ENCODE results near the gene SALL3.

The SALL3 gene

GRCh38 chr18:78978349-78979055 lies 1.1 kb upstream of the SALL3 start:
- Histone ChIP-seq H2AFZ (no peak overlapping the region), H3K9ac (no peak overlapping the region), H3K79me2 (no peaks in the 10 kb centered on the region), H3K9me3 (ENCODE audit: control insufficient read depth, low read length) (no peaks in the 10 kb centered on the region), H3K27me3 (ENCODE audit: control insufficient read depth, insufficient read depth, low read length) (peaks cover 6% of the 10 kb centered on the region), H3K4me2 (ENCODE audit: low read length) (no peak overlapping the region), H3K4me1 (no peaks in the 10 kb centered on the region), H3K36me3 (ENCODE audit: control insufficient read depth, insufficient read depth, low read length) (no peaks in the 10 kb centered on the region), H3K4me3 (ENCODE audit: low read depth, low read length) (no peak overlapping the region), H3K27ac (no peak overlapping the region)
- no peak for TF ChIP-seq CTCF (IDR thresholded peaks at IDR 0.05)

DNA sequence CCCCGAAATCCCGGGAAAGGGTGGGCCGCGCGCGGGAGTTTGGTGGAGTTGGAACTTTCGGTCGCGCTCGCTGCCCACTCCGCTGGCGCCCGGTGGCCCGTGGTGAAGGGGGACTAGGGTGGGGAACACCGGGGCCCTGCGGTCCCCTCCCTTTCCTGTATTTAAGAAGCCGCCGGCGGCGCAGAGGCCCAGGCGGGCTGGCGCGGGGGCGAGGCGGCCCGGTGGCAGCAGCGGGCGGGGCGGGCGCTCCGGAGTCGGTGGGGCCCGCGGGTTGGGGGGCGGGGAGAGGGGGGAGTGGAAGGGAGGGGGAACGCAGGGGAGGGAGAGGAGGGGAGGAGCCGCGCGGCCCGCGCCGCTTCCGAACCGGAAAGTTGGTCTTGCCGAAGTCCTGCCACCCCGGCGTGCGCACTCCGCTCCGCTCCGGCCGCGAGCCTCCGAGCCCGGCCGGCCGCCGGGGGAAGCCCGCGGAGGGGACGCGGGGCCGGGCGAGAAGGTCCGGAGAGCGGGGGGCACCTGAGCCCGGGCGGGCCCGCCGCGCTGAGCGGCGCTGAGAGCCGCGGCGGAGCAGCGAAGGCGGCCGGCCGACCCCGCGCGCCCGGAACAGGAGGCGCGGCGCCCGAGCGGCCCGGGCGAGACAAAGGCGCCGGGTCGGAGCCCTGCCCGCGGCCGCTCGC lies 425 bp upstream of the SALL3 start:
- TF ChIP-seq CTCF (IDR thresholded peaks at IDR 0.05) = no peak
- H3K36me3 ChIP-seq (ENCODE audit: control insufficient read depth, insufficient read depth, low read length) = no peaks in the 10 kb centered on the region
- H2AFZ ChIP-seq = no peak overlapping the region
- peaks cover 5% of the 10 kb centered on the region for H3K27me3 ChIP-seq (ENCODE audit: control insufficient read depth, insufficient read depth, low read length)
- H3K9me3 ChIP-seq (ENCODE audit: control insufficient read depth, low read length) = no peaks in the 10 kb centered on the region
- no peak overlapping the region for H3K9ac ChIP-seq
- no peaks in the 10 kb centered on the region for H3K4me1 ChIP-seq
- H3K27ac ChIP-seq = no peak overlapping the region
- H3K4me3 ChIP-seq (ENCODE audit: low read depth, low read length) = no peak overlapping the region
- no peaks in the 10 kb centered on the region for H3K79me2 ChIP-seq
- H3K4me2 ChIP-seq (ENCODE audit: low read length) = no peak overlapping the region

GRCh38 chr18:78980279-78980771 lies 707 bp downstream of the SALL3 start:
- Histone ChIP-seq H3K36me3 (ENCODE audit: control insufficient read depth, insufficient read depth, low read length) (no peaks in the 10 kb centered on the region), H3K79me2 (no peaks in the 10 kb centered on the region), H3K4me3 (ENCODE audit: low read depth, low read length) (no peak overlapping the region), H3K9me3 (ENCODE audit: control insufficient read depth, low read length) (no peaks in the 10 kb centered on the region), H3K27me3 (ENCODE audit: control insufficient read depth, insufficient read depth, low read length) (peaks cover 4% of the 10 kb centered on the region), H2AFZ (no peak overlapping the region), H3K9ac (no peak overlapping the region), H3K4me2 (ENCODE audit: low read length) (no peak overlapping the region), H3K4me1 (no peaks in the 10 kb centered on the region), H3K27ac (no peak overlapping the region)
- no peak for TF ChIP-seq CTCF (IDR thresholded peaks at IDR 0.05)

DNA sequence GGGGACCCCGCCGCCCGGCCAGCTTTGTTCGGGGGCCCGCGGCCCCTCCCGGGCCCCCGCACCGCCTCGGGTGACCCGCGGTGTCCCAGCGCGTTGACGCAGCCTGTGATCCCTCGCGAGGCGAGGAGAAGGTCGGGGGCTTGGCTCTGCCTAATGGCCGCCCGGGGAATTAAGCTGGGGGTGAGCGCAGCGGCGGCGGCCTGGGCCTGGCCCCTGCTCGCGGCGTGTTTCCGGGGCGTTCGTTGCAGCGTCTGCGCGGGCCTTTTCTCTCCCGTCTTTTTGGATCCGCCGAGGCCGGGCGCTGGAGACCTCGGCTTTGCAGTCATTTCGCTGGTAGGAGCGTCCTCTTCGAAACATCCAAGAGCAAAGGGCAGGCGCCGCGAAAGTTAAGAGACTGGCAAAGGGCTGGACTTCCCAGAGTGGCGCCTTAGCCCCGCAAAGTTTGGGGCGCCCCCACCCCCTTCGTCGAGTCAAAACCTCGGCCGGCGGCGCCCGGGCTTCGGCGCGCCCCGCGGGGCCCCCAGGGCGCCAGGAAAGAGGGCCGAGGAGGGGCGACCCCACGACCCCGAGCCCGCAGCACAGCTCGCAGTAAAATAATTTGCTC lies 1.3 kb downstream of the SALL3 start:
- no peak overlapping the region for H3K4me2 ChIP-seq (ENCODE audit: low read length)
- no peaks in the 10 kb centered on the region for H3K79me2 ChIP-seq
- no peak overlapping the region for H2AFZ ChIP-seq
- peaks cover 4% of the 10 kb centered on the region for H3K27me3 ChIP-seq (ENCODE audit: control insufficient read depth, insufficient read depth, low read length)
- no peaks in the 10 kb centered on the region for H3K9me3 ChIP-seq (ENCODE audit: control insufficient read depth, low read length)
- TF ChIP-seq CTCF (IDR thresholded peaks at IDR 0.05) = no peak
- no peak overlapping the region for H3K9ac ChIP-seq
- H3K4me1 ChIP-seq = no peaks in the 10 kb centered on the region
- H3K4me3 ChIP-seq (ENCODE audit: low read depth, low read length) = no peak overlapping the region
- H3K36me3 ChIP-seq (ENCODE audit: control insufficient read depth, insufficient read depth, low read length) = no peaks in the 10 kb centered on the region
- no peak overlapping the region for H3K27ac ChIP-seq
